PC-3 (cell line): Measurements from ENCODE around the gene MED17. TPM values are rescaled to one million over a fixed set of nuclear protein-coding genes. Genes with fewer than 3 reads are reported as not detected.
A peak's percentile ranks its signal among the peaks of the same experiment; 100 is the strongest.

Experiments
- ATAC-seq: fragments of 200-7000 bp; cut with Tn5 transposase; 2 replicates; pipeline ENCODE4 v1.9.1; 2020; ENCODE audit warnings: mild to moderate bottlenecking, moderate library complexity
- Bru-seq: library from RNA; stranded (reverse); fragments of 400-500 nt; gene quantifications from one replicate; lab custom pipeline; 2021; lab: Mats Ljungman, UMichigan
- BruChase-seq, 2 experiments: library from RNA; stranded (reverse); fragments of 400-500 nt; gene quantifications; one replicate each; lab custom pipeline; 2021; lab: Mats Ljungman, UMichigan
- BruUV-seq: library from RNA; stranded (reverse); fragments of 400-500 nt; replicated peaks from 2 replicates; lab custom pipeline; 2021; lab: Mats Ljungman, UMichigan
- CTCF ChIA-PET: fragments of 300-600 bp; sonication (Branson Sonifier 250); formaldehyde crosslinking; loops from one replicate; lab custom pipeline; 2022; ENCODE audit warnings: antibody characterized with exemption; lab: Charles Lee
- POLR2A ChIA-PET: fragments of 300-600 bp; sonication (Branson Sonifier 250); formaldehyde crosslinking; loops from one replicate; lab custom pipeline; 2022; ENCODE audit warnings: antibody characterized with exemption; ENCODE audit not compliant: unreplicated experiment; lab: Charles Lee
- DNase-seq: peaks from one replicate; pipeline ENCODE4 v3.0.0-alpha.2; 2015
- H2AFZ ChIP-seq: fragments of 300-600 bp; sonication (generic); 2 replicates; pipeline ENCODE4 v1.6.0; 2016; ENCODE audit warnings: antibody characterized with exemption, low read length
- H3F3A ChIP-seq: fragments of 300-600 bp; sonication (generic); one replicate; pipeline ENCODE4 v1.6.0; 2017; ENCODE audit warnings: antibody characterized with exemption, low read length, control low read depth, mild to moderate bottlenecking; ENCODE audit not compliant: unreplicated experiment
- H3K27ac ChIP-seq: fragments of 300-600 bp; sonication (generic); 2 replicates; pipeline ENCODE4 v1.5.1; 2016; ENCODE audit warnings: mild to moderate bottlenecking, low read length
- H3K27me3 ChIP-seq: fragments of 300-600 bp; sonication (generic); 2 replicates; pipeline ENCODE4 v1.6.1; 2016; ENCODE audit warnings: low read length, mixed read lengths
- H3K36me3 ChIP-seq: fragments of 300-600 bp; sonication (generic); 2 replicates; pipeline ENCODE4 v1.6.1; 2016; ENCODE audit warnings: low read depth, mixed run types, low read length, mixed read lengths
- H3K4me1 ChIP-seq: fragments of 300-600 bp; sonication (generic); 2 replicates; pipeline ENCODE4 v1.5.1; 2016; ENCODE audit warnings: low read length; ENCODE audit not compliant: insufficient read depth
- H3K4me2 ChIP-seq: fragments of 300-600 bp; sonication (generic); 2 replicates; pipeline ENCODE4 v1.6.0; 2016; ENCODE audit warnings: low read length
- H3K4me3 ChIP-seq: fragments of 300-600 bp; sonication (generic); 2 replicates; pipeline ENCODE4 v1.5.1; 2016; ENCODE audit warnings: mild to moderate bottlenecking, low read length, mixed read lengths
- H3K79me2 ChIP-seq: fragments of 300-600 bp; sonication (generic); 2 replicates; pipeline ENCODE4 v1.6.1; 2017; ENCODE audit warnings: low read length, mixed read lengths
- H3K9ac ChIP-seq: fragments of 300-600 bp; sonication (generic); 2 replicates; pipeline ENCODE4 v1.6.0; 2016; ENCODE audit warnings: mild to moderate bottlenecking, low read length
- H3K9me2 ChIP-seq: fragments of 300-600 bp; sonication (generic); replicated peaks from 2 replicates; pipeline ENCODE4 v1.6.1; 2016; ENCODE audit warnings: mixed run types, low read length, mixed read lengths
- H3K9me3 ChIP-seq: fragments of 300-600 bp; sonication (generic); 2 replicates; pipeline ENCODE4 v1.6.1; 2016; ENCODE audit warnings: low read length, mixed read lengths
- H4K20me1 ChIP-seq: fragments of 300-600 bp; sonication (generic); 2 replicates; pipeline ENCODE4 v1.6.1; 2016; ENCODE audit warnings: low read length, mixed read lengths
- CTCF ChIP-seq: fragments of 300-600 bp; sonication (generic); conservative IDR thresholded peaks from 2 replicates; pipeline ENCODE4 v1.5.1; 2017; ENCODE audit warnings: antibody characterized with exemption, low read depth, mild to moderate bottlenecking, low read length
- EZH2 ChIP-seq: fragments of 300-600 bp; sonication (generic); IDR thresholded peaks from one replicate; pipeline ENCODE4 v1.6.1; 2017; ENCODE audit warnings: antibody characterized with exemption, mild to moderate bottlenecking, low read length; ENCODE audit not compliant: unreplicated experiment
- EZH2phosphoT487 ChIP-seq: fragments of 300-600 bp; sonication (generic); IDR thresholded peaks from 2 replicates; pipeline ENCODE4 v1.6.1; 2018; ENCODE audit warnings: mild to moderate bottlenecking, antibody characterized with exemption, low read length, borderline replicate concordance
- intact Hi-C: fragments of 100-400 bp; cut with micrococcal nuclease; formaldehyde crosslinking; loops from 2 replicates; pipeline ENCODE4 v1.9.0; 2023
- long read RNA-seq: library from polyadenylated mRNA; unstranded; transcript quantifications from one replicate; pipeline ENCODE4 v2.0.0, GENCODE V29; 2021; ENCODE audit not compliant: unreplicated experiment
- total RNA-seq: library from RNA; depleted of rRNA; stranded (reverse); fragments of >200 nt; gene quantifications from 2 replicates; pipeline ENCODE4 v1.2.3, GENCODE V29; 2014; rRNA removed

Gene MED17
- total RNA-seq, result 50.6 and 58.5 TPM in 2 replicates
- percentile 85 among the genes with signal in this experiment for Bru-seq, nascent RNA
- BruChase-seq, experiment 1, labeled RNA remaining after a 6-hour chase, result percentile 79 among the genes with signal in this experiment
- percentile 86 among the genes with signal in this experiment for BruChase-seq, experiment 2, labeled RNA remaining after a 2-hour chase
- long read RNA-seq, full-length matches to known transcripts, result 63 of 69 reads
- long read RNA-seq, partial matches to known transcripts, result 4 of 69 reads
- long read RNA-seq, other reads (novel, unspliced or antisense), result 2 of 69 reads

DNA sequence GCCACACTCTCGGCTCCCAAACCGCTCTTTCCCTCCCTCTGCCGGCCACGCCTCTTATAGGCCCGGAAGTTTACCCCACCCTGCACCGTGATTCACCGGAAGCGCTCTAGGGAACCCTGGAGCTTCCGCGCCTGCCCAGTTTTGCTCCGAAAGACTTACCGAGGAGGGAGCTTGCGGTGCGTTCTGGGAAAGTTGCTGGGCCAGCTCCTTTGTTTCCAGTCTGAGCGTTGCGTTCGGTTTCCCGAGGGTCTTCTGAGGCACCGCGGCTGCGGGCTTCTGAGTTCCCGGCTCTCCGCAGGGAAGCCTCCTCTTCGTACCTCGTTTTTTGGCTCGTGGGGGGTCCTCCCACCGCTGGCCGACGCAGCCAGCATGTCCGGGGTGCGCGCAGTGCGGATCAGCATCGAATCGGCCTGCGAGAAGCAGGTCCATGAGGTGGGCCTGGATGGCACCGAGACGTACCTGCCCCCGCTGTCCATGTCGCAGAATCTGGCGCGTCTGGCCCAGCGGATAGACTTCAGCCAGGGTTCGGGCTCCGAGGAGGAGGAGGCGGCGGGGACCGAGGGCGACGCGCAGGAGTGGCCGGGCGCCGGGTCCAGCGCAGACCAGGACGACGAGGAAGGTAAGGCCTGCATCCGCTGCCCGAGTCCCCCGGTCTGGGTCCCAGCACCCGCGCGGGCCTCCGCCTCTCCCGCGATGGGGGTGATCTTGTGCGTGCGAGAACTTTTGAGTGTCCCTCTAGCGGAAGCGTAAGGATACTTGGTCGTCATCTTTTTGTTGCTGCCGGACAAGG is at the start of gene MED17:
TSS of gene MED17 (plus strand) at position 138 of the 790 bp plus-strand sequence. CDS start at position 370, 232 bp downstream.
- H3K9me3 ChIP-seq, result no peaks in the 10 kb centered on the region
- peak within 1 kb of the TSS; percentile 74 for H3K27ac ChIP-seq
- TF ChIP-seq EZH2, result no peak
- peak; percentile 59 for TF ChIP-seq CTCF
- TF ChIP-seq EZH2phosphoT487, result no peak
- DNase-seq, result peak; percentile 98
- peak within 1 kb of the TSS; percentile 97 for H3K4me2 ChIP-seq
- peaks cover 23% of the 10 kb centered on the region for H3K4me1 ChIP-seq
- peaks cover 9% of the 10 kb centered on the region; the same call in 1 of the 2 replicates for H3K36me3 ChIP-seq
- H3K27me3 ChIP-seq, result no peaks in the 10 kb centered on the region
- H3K4me3 ChIP-seq, result peak within 1 kb of the TSS; percentile 92
- H2AFZ ChIP-seq, result peak within 1 kb of the TSS; percentile 70
- peak within 1 kb of the TSS; percentile 92 for H3K9ac ChIP-seq
- BruUV-seq, result TSS peak; percentile 60
- intact Hi-C loops, result loop anchor here (1.0 to 2.0 kb wide), 2 partner anchors 43 to 66 kb away; partner anchors contain the start of genes C11orf54, TAF1D and VSTM5
- POLR2A ChIA-PET, result interaction anchor here (0.7 to 2.2 kb wide), 7 partner anchors 43 to 738 kb away, joined by 4 to 22 read pairs (median 5); partner anchors contain the start of genes C11orf54 and TAF1D
- peaks cover 41% of the 10 kb centered on the region for H4K20me1 ChIP-seq
- H3K79me2 ChIP-seq, result peaks cover 58% of the 10 kb centered on the region
- H3K9me2 ChIP-seq, result no peaks in the 10 kb centered on the region
- H3F3A ChIP-seq, result no peaks in the 10 kb centered on the region
- ATAC-seq, result peak; percentile 93
- CTCF ChIA-PET, result interaction anchor here (0.8 to 1.0 kb wide), 3 partner anchors 58 to 111 kb away, joined by 3 to 4 read pairs (median 3); partner anchors contain the start of gene VSTM5

DNA sequence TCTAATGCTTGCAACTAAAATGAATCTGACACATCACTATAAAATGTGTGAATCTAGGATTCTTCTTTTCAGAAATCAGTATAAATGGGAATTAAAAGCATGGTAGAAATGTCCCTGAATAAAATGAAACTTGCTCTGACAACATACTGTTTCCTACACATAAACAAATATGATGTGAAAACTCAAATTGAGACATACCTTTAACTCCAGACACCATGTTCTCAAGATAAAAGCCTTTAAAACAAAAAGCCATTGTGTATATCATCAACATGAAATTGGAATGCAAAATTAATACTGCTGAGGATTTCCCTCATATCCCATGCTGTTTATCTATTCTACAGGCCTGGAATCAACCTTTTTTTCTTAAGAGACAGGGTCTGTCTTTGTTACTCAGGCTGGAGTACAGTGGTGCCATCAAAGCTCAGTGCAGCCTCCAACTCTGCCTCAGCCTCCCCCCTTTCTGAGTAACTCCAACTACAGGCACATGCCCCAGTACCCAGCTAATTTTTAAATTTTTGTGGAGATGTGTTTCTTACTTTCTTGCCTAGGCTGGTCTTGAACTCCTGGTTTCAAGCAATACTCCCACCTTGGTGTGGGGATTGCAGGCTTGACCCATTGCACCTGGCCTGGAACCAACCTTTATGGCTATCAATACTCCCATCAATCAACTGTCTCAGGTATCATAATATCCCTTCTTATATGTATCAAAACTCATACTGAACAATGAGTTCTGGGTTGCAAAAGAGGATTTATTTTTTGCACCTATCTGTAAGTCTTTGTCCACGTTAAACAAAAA is 49.5 kb upstream of the MED17 start:
- no peaks in the 10 kb centered on the region for H3K9me3 ChIP-seq
- TF ChIP-seq EZH2 (no peak), CTCF (no peak), EZH2phosphoT487 (no peak)
- intact Hi-C loops, result no loop called here
- BruUV-seq, result no TSS peak
- H3K27me3 ChIP-seq, result no peaks in the 10 kb centered on the region
- H2AFZ ChIP-seq, result no peak overlapping the region
- H4K20me1 ChIP-seq, result peaks cover 98% of the 10 kb centered on the region
- no peak overlapping the region for H3K27ac ChIP-seq
- peaks cover 30% of the 10 kb centered on the region for H3K4me1 ChIP-seq
- peaks cover 97% of the 10 kb centered on the region for H3K36me3 ChIP-seq
- H3K4me2 ChIP-seq, result peak overlapping the region; percentile 5; the same call in 1 of the 2 replicates
- no peak overlapping the region for H3K4me3 ChIP-seq
- H3F3A ChIP-seq, result peaks cover 83% of the 10 kb centered on the region
- H3K9ac ChIP-seq, result no peak overlapping the region
- no peak for DNase-seq
- no peaks in the 10 kb centered on the region for H3K9me2 ChIP-seq
- ChIA-PET POLR2A (no interaction called here), CTCF (no interaction called here)
- ATAC-seq, result no peak
- peaks cover 62% of the 10 kb centered on the region for H3K79me2 ChIP-seq
